ENCODE data around the gene LIMS2.

Gene LIMS2

GRCh38 chr2:127661072-127661649 lies 14.2 kb downstream of the LIMS2 start:
- no peak for TF ChIP-seq CTCF (IDR thresholded peaks at IDR 0.05; ENCODE audit: insufficient read depth, low read depth, low read length, missing control alignments)
- no peak overlapping the region for H3K4me3 ChIP-seq (ENCODE audit: low read length)
- no peak for DNase-seq (ENCODE audit: low read depth)

- H3K4me3 ChIP-seq (ENCODE audit: low read length), result no peak overlapping the region
- DNase-seq (ENCODE audit: low read depth), result no peak
These were observed 15.1 kb downstream of the LIMS2 start for GRCh38 chr2:127660291-127660578.

GRCh38 chr2:127659408-127660290 lies 15.7 kb downstream of the LIMS2 start:
- DNase-seq (ENCODE audit: low read depth), result no peak
- H3K4me3 ChIP-seq (ENCODE audit: low read length), result no peak overlapping the region
- TF ChIP-seq CTCF (IDR thresholded peaks at IDR 0.05; ENCODE audit: insufficient read depth, low read depth, low read length, missing control alignments), result no peak

More at GRCh38 chr2:127660291-127660578, 15.1 kb downstream of the LIMS2 start:
- TF ChIP-seq CTCF (IDR thresholded peaks at IDR 0.05; ENCODE audit: insufficient read depth, low read depth, low read length, missing control alignments), result no peak

- no peak overlapping the region for H3K4me3 ChIP-seq (ENCODE audit: low read length)
- no peak for DNase-seq (ENCODE audit: low read depth)
- no peak for TF ChIP-seq CTCF (IDR thresholded peaks at IDR 0.05; ENCODE audit: insufficient read depth, low read depth, low read length, missing control alignments)
These were observed 16.5 kb downstream of the LIMS2 start for GRCh38 chr2:127658641-127659407.

- no peak for DNase-seq (ENCODE audit: low read depth)
- no peak for TF ChIP-seq CTCF (IDR thresholded peaks at IDR 0.05; ENCODE audit: insufficient read depth, low read depth, low read length, missing control alignments)
- no peak overlapping the region for H3K4me3 ChIP-seq (ENCODE audit: low read length)
These were observed 17.2 kb downstream of the LIMS2 start for GRCh38 chr2:127658146-127658545.

- DNase-seq (ENCODE audit: low read depth), result no peak
- no peak for TF ChIP-seq CTCF (IDR thresholded peaks at IDR 0.05; ENCODE audit: insufficient read depth, low read depth, low read length, missing control alignments)
- H3K4me3 ChIP-seq (ENCODE audit: low read length), result no peak overlapping the region
These were observed 18.1 kb downstream of the LIMS2 start for GRCh38 chr2:127657232-127657595.
